HG03565 (cell line): ENCODE results near the gene SIGLEC9.

Source experiments
- ATAC-seq: cut with Tn5 transposase; IDR thresholded peaks from one replicate; pipeline ENCODE4 v1.9.1; 2021; ENCODE audit warnings: mild to moderate bottlenecking, moderate library complexity; ENCODE audit not compliant: unreplicated experiment

SIGLEC9 gene

GRCh38 chr19:51096473-51097165 is 28.1 kb upstream of the SIGLEC9 start:
- ATAC-seq: no peak

GRCh38 chr19:51097166-51097738 is 27.5 kb upstream of the SIGLEC9 start:
- ATAC-seq: no peak

- ATAC-seq: no peak
Measured at GRCh38 chr19:51097796-51098195, 26.9 kb upstream of the SIGLEC9 start.

- no peak for ATAC-seq
Measured at GRCh38 chr19:51098365-51099046, 26.2 kb upstream of the SIGLEC9 start.

- ATAC-seq: no peak
Measured at GRCh38 chr19:51099047-51099382, 25.7 kb upstream of the SIGLEC9 start.

GRCh38 chr19:51100601-51101000 is 24.1 kb upstream of the SIGLEC9 start:
- ATAC-seq: no peak

- no peak for ATAC-seq
Measured at GRCh38 chr19:51101171-51101865, 23.4 kb upstream of the SIGLEC9 start.

GRCh38 chr19:51102991-51103390 is 21.7 kb upstream of the SIGLEC9 start:
- ATAC-seq: no peak

- no peak for ATAC-seq
Measured at GRCh38 chr19:51103926-51104341, 20.8 kb upstream of the SIGLEC9 start.

- ATAC-seq: no peak
Measured at GRCh38 chr19:51107406-51108065, 17.2 kb upstream of the SIGLEC9 start.

GRCh38 chr19:51108066-51108804 is 16.5 kb upstream of the SIGLEC9 start, which contains the start of gene CTU1:
CTU1 (minus strand) TSS chr19:51108409; CDS start chr19:51104569, 3,840 bp downstream.
- peak; percentile 95 for ATAC-seq

- ATAC-seq: peak; percentile 18
Measured at GRCh38 chr19:51108805-51109146, 15.9 kb upstream of the SIGLEC9 start.

GRCh38 chr19:51110666-51110971 is 14.1 kb upstream of the SIGLEC9 start:
- no peak for ATAC-seq

GRCh38 chr19:51111606-51112005 is 13.1 kb upstream of the SIGLEC9 start:
- no peak for ATAC-seq

GRCh38 chr19:51114087-51114729 is 10.5 kb upstream of the SIGLEC9 start:
- no peak for ATAC-seq

- ATAC-seq: no peak
Measured at GRCh38 chr19:51116736-51117286, 7.9 kb upstream of the SIGLEC9 start.

GRCh38 chr19:51119101-51119500 is 5.6 kb upstream of the SIGLEC9 start:
- no peak for ATAC-seq

- ATAC-seq: no peak
Measured at GRCh38 chr19:51119611-51120010, 5.1 kb upstream of the SIGLEC9 start.

- no peak for ATAC-seq
Measured at GRCh38 chr19:51120160-51120559, 4.5 kb upstream of the SIGLEC9 start.

- ATAC-seq: no peak
Measured at GRCh38 chr19:51121257-51121656, 3.4 kb upstream of the SIGLEC9 start.
